ENCODE data around the gene GALNT10. TPM values are rescaled to one million over a fixed set of nuclear protein-coding genes. Genes with fewer than 3 reads are reported as not detected.
A peak's percentile ranks its signal among the peaks of the same experiment; 100 is the strongest.

GALNT10 gene
- total and polyA plus RNA-seq, 3 donors from 2014 or later = 15.7 to 19.3 (median 17.2) TPM

DNA sequence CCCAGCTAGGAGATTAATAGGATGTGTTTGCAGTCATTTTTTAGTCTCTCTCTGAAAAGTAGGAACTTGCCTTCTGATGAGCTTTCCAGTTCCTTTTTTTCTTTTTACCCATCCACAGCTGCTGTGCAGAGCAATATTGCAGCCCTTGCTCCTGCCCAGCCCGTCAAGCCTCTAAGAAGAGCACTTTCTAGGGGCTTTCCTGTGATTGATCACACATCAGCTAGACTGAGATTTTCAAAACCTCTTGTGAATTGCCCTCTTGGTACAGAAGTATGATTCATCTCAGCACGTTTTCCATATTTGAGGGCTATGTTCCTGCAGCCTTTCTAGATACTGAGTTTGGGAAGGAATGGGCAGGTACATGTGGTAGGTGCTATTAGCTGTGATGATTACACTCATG, 93.9 kb downstream of the GALNT10 start:
- Histone ChIP-seq H3K4me1 (peaks cover 13% of the 10 kb centered on the region), H3K27me3 (no peaks in the 10 kb centered on the region), H3K4me3 (no peak overlapping the region), H3K36me3 (ENCODE audit: low read depth, missing control alignments) (no peaks in the 10 kb centered on the region), H3K9me3 (no peaks in the 10 kb centered on the region), H3K27ac (no peak overlapping the region)
- no peak for DNase-seq
- intact Hi-C loops (cut with DNase I; ENCODE audit: low total_unique reads) = no loop called here
- TF ChIP-seq, protein P1, sequence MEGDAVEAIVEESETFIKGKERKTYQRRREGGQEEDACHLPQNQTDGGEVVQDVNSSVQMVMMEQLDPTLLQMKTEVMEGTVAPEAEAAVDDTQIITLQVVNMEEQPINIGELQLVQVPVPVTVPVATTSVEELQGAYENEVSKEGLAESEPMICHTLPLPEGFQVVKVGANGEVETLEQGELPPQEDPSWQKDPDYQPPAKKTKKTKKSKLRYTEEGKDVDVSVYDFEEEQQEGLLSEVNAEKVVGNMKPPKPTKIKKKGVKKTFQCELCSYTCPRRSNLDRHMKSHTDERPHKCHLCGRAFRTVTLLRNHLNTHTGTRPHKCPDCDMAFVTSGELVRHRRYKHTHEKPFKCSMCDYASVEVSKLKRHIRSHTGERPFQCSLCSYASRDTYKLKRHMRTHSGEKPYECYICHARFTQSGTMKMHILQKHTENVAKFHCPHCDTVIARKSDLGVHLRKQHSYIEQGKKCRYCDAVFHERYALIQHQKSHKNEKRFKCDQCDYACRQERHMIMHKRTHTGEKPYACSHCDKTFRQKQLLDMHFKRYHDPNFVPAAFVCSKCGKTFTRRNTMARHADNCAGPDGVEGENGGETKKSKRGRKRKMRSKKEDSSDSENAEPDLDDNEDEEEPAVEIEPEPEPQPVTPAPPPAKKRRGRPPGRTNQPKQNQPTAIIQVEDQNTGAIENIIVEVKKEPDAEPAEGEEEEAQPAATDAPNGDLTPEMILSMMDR (IDR thresholded peaks at IDR 0.05) = no peak
- no peak for TF ChIP-seq POLR2A (IDR thresholded peaks at IDR 0.05)
- 92 to 93% methylated on average over 2 of the region's 2 CpGs for WGBS, 2 donors

DNA sequence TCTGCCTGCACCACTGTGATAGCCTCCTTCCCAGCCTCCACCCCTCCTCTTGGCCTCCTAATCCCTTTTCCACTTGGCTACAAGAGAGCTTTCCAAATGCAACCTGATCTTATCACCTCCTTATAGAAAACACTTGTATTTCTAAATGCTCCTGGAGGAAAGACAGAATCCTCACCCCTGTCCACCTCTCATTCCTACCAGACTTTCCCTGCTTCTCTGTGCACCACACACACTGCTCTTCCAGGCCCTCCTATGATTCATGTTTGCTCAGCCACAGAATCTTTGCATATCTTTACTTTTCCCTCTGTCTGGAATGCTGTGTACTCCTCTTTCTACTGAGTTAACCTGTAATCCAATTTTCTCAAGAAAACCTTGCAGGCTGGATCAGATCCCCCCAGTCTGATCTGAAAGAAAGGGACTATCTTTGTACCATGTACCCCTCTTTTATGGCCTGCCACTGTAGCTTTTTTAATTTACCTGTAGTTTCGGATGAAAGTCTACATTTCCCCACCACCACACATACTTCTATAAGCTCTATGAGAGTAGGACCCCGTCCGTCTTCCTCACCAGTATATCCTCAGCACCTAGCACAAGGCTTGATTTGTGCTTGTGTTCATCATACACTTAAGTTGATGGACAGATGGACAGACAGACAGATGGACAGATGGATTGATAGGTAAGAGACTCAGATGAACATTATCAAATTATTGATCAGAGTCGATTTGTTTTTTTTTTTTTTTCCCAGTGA, 95.3 kb downstream of the GALNT10 start:
- no peak overlapping the region for H3K27ac ChIP-seq
- WGBS, 2 donors = 66 to 80% methylated on average over 4 of the region's 4 CpGs
- peaks cover 13% of the 10 kb centered on the region for H3K4me1 ChIP-seq
- no peak for TF ChIP-seq POLR2A (IDR thresholded peaks at IDR 0.05)
- TF ChIP-seq, protein P1 (IDR thresholded peaks at IDR 0.05) = no peak
- no peaks in the 10 kb centered on the region for H3K27me3 ChIP-seq
- intact Hi-C loops (cut with DNase I; ENCODE audit: low total_unique reads) = no loop called here
- no peaks in the 10 kb centered on the region for H3K36me3 ChIP-seq (ENCODE audit: low read depth, missing control alignments)
- DNase-seq = no peak
- no peaks in the 10 kb centered on the region for H3K9me3 ChIP-seq
- H3K4me3 ChIP-seq = no peak overlapping the region

- intact Hi-C loops (cut with DNase I; ENCODE audit: low total_unique reads) = no loop called here
Observed at GRCh38 chr5:154286557-154286956, 96.0 kb downstream of the GALNT10 start.

GRCh38 chr5:154287136-154287535, 96.6 kb downstream of the GALNT10 start:
- TF ChIP-seq, protein P1 (IDR thresholded peaks at IDR 0.05) = no peak
- TF ChIP-seq POLR2A (IDR thresholded peaks at IDR 0.05) = no peak
- Histone ChIP-seq H3K4me3 (no peak overlapping the region), H3K9me3 (no peaks in the 10 kb centered on the region), H3K36me3 (ENCODE audit: low read depth, missing control alignments) (no peaks in the 10 kb centered on the region), H3K4me1 (peaks cover 13% of the 10 kb centered on the region), H3K27ac (peak overlapping the region in 1 of 2 donors; percentile 64), H3K27me3 (no peaks in the 10 kb centered on the region)
- intact Hi-C loops (cut with DNase I; ENCODE audit: low total_unique reads) = no loop called here
- no peak for DNase-seq
- 65 to 71% methylated on average over 5 of the region's 5 CpGs for WGBS, 2 donors

More at GRCh38 chr5:154286557-154286956, 96.0 kb downstream of the GALNT10 start:
- H3K27me3 ChIP-seq = no peaks in the 10 kb centered on the region
- WGBS, 2 donors = 50 to 52% methylated on average over 3 of the region's 3 CpGs
- no peaks in the 10 kb centered on the region for H3K36me3 ChIP-seq (ENCODE audit: low read depth, missing control alignments)
- peak overlapping the region in 1 of 2 donors; percentile 64 for H3K27ac ChIP-seq
- TF ChIP-seq, protein P1 (IDR thresholded peaks at IDR 0.05) = no peak
- no peak for TF ChIP-seq POLR2A (IDR thresholded peaks at IDR 0.05)
- no peaks in the 10 kb centered on the region for H3K9me3 ChIP-seq
- no peak for DNase-seq
- H3K4me3 ChIP-seq = no peak overlapping the region
- peaks cover 13% of the 10 kb centered on the region for H3K4me1 ChIP-seq

GRCh38 chr5:154288145-154288544, 97.6 kb downstream of the GALNT10 start:
- TF ChIP-seq, protein P1 (IDR thresholded peaks at IDR 0.05) = no peak
- TF ChIP-seq POLR2A (IDR thresholded peaks at IDR 0.05) = no peak
- peak; percentile 63 for DNase-seq
- Histone ChIP-seq H3K36me3 (ENCODE audit: low read depth, missing control alignments) (no peaks in the 10 kb centered on the region), H3K27ac (peak overlapping the region in 1 of 2 donors; percentile 64), H3K4me3 (no peak overlapping the region), H3K27me3 (no peaks in the 10 kb centered on the region), H3K4me1 (peaks cover 13% of the 10 kb centered on the region), H3K9me3 (no peaks in the 10 kb centered on the region)
- intact Hi-C loops (cut with DNase I; ENCODE audit: low total_unique reads) = no loop called here
- WGBS, 2 donors = 46 to 55% methylated on average over 2 of the region's 2 CpGs
